Measurements from ENCODE around the gene MTAP. TPM values are rescaled to one million over a fixed set of nuclear protein-coding genes. Genes with fewer than 3 reads are reported as not detected.

Gene MTAP
- polyA plus RNA-seq, 3 donors = 7.4 to 11.3 (median 7.8) TPM

GRCh38 chr9:21923694-21924093 lies 121.3 kb downstream of the MTAP start:
- Histone ChIP-seq H3K9ac (ENCODE audit: insufficient read depth, low read length, poor library complexity, severe bottlenecking) (no peak overlapping the region), H3K79me2 (ENCODE audit: insufficient read depth, low read length) (no peaks in the 10 kb centered on the region), H3K27me3 (ENCODE audit: control insufficient read depth in 2 of 2, insufficient read depth in 2 of 2, low read length in 2 of 2) (no peaks in the 10 kb centered on the region), H4K20me1 (ENCODE audit: insufficient read depth, low read length) (no peaks in the 10 kb centered on the region), H3K36me3 (replicated peaks in 1 of 2; ENCODE audit: control insufficient read depth in 1 of 2, insufficient read depth in 2 of 2, low read length in 2 of 2) (no peaks in the 10 kb centered on the region), H2AFZ (ENCODE audit: insufficient read depth, low read depth, low read length, poor library complexity, severe bottlenecking) (no peak overlapping the region), H3K4me3 (replicated peaks in 1 of 3; ENCODE audit: low read depth in 2 of 3, low read length in 3 of 3) (no peak overlapping the region), H3K4me2 (replicated peaks; ENCODE audit: extremely low read depth, low read length, poor library complexity, severe bottlenecking) (no peak overlapping the region), H3K4me1 (ENCODE audit: control insufficient read depth in 1 of 2, insufficient read depth in 2 of 2, low read length in 2 of 2) (no peaks in the 10 kb centered on the region), H3K9me3 (replicated peaks in 1 of 2; ENCODE audit: control insufficient read depth in 1 of 2, insufficient read depth in 1 of 2, low read length in 2 of 2) (no peaks in the 10 kb centered on the region), H3K27ac (ENCODE audit: low read depth in 1 of 2, low read length in 2 of 2) (no peak overlapping the region)
- no peak for TF ChIP-seq CTCF (IDR thresholded peaks at IDR 0.05)
- Mint-ChIP-seq H3K4me1 (peaks cover 8% of the 10 kb centered on the region), H3K27me3 (ENCODE audit: low read depth in 3 of 3) (peaks cover 0 to 1% (median 0%) of the 10 kb centered on the region in 3 donors), H3K9me3 (peaks cover 0 to 5% (median 2%) of the 10 kb centered on the region in 7 donors), H3K36me3 (no peaks in the 10 kb centered on the region), H3K4me3 (no peak overlapping the region), H3K27ac (no peak overlapping the region)
- DNase-seq = no peak
- intact Hi-C loops (cut with micrococcal nuclease) = no loop called here
- WGBS (ENCODE audit: insufficient coverage) = 100% methylated on average over 1 of the region's 1 CpG

GRCh38 chr9:21927752-21928151 lies 125.3 kb downstream of the MTAP start:
- H3K4me3 ChIP-seq (replicated peaks in 1 of 3; ENCODE audit: low read depth in 2 of 3, low read length in 3 of 3) = no peak overlapping the region
- H3K79me2 ChIP-seq (ENCODE audit: insufficient read depth, low read length) = no peaks in the 10 kb centered on the region
- H3K4me2 ChIP-seq (replicated peaks; ENCODE audit: extremely low read depth, low read length, poor library complexity, severe bottlenecking) = no peak overlapping the region
- intact Hi-C loops (cut with micrococcal nuclease) = no loop called here
- peaks cover 0 to 3% (median 2%) of the 10 kb centered on the region in 7 donors for H3K9me3 Mint-ChIP-seq
- no peaks in the 10 kb centered on the region for H3K9me3 ChIP-seq (replicated peaks in 1 of 2; ENCODE audit: control insufficient read depth in 1 of 2, insufficient read depth in 1 of 2, low read length in 2 of 2)
- DNase-seq = no peak
- no peak overlapping the region for H3K27ac ChIP-seq (ENCODE audit: low read depth in 1 of 2, low read length in 2 of 2)
- H3K36me3 ChIP-seq (replicated peaks in 1 of 2; ENCODE audit: control insufficient read depth in 1 of 2, insufficient read depth in 2 of 2, low read length in 2 of 2) = no peaks in the 10 kb centered on the region
- H3K27ac Mint-ChIP-seq = no peak overlapping the region
- H2AFZ ChIP-seq (ENCODE audit: insufficient read depth, low read depth, low read length, poor library complexity, severe bottlenecking) = no peak overlapping the region
- no peaks in the 10 kb centered on the region for H4K20me1 ChIP-seq (ENCODE audit: insufficient read depth, low read length)
- no peaks in the 10 kb centered on the region for H3K27me3 ChIP-seq (ENCODE audit: control insufficient read depth in 2 of 2, insufficient read depth in 2 of 2, low read length in 2 of 2)
- no peaks in the 10 kb centered on the region for H3K4me1 ChIP-seq (ENCODE audit: control insufficient read depth in 1 of 2, insufficient read depth in 2 of 2, low read length in 2 of 2)
- H3K27me3 Mint-ChIP-seq (ENCODE audit: low read depth in 3 of 3) = peaks cover 0 to 1% (median 0%) of the 10 kb centered on the region in 3 donors
- H3K4me1 Mint-ChIP-seq = peaks cover 4% of the 10 kb centered on the region
- H3K9ac ChIP-seq (ENCODE audit: insufficient read depth, low read length, poor library complexity, severe bottlenecking) = no peak overlapping the region
- peaks cover 4 to 7% of the 10 kb centered on the region in 2 donors for H3K36me3 Mint-ChIP-seq
- H3K4me3 Mint-ChIP-seq = no peak overlapping the region
- TF ChIP-seq CTCF (IDR thresholded peaks at IDR 0.05) = no peak
